ELF-1 (cell line): ENCODE measurements around the gene CLCN3.
"Not testable (repeated sequence)": the region's sequence is repeated elsewhere in the genome, so short reads cannot be mapped to it uniquely, and the experiment has no call there.

Source experiments
- DNase-seq: peaks from one replicate; pipeline ENCODE4 v3.0.0-alpha.2; 2016; ENCODE audit warnings: low read depth, low spot score

The CLCN3 gene

DNA sequence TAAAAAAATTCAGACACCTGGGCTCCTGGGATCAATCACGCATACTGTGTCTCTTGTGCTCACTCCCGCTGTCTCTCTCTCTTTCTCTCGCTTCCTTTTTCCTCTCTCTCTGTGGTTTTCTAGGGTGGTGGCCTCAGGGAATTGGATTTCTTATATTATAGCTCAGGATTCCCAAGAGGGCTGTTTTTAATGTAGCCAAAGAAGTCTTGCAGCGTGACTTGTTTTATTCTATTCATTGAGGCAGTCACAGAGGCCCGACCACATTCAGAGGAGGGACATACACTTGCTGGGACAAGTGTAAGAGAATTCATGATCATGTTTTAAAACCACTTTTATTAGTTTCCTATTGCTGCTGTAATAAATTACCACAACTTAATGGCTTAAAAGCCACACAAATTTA lies 78.0 kb downstream of the CLCN3 start:
- no peak for DNase-seq

DNA sequence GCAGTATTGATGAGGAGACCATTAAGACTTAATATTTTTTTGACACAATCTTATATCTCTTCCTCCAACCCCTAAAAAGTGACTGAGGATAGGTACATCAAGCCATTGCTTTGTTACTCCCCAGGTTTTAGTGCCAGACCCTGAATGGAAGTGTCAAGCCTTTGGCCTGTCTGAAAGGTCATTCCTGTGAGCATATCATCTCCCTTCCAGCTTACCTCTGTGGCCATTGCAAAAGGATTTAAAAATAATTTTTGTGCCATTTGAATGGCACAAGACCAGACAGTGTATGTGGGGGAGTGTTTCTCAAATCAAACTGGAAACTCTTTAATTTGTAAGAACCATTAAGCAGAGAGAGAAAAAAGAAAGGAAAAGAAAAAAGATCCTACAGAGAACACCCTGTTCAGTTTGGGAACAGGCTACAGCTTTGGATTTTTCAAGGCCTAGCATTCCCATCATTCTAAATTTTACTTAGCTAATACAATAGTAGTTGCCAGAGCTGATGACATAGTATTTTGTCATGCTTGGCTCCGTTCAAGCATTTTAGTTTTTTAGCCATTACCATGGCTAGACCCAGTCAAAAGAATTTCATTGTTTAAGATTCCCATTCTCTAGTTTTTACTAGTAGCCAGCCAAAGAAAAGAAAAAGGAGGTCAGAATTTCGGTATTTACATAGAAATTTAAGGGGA lies 87.7 kb downstream of the CLCN3 start:
- no peak for DNase-seq

DNA sequence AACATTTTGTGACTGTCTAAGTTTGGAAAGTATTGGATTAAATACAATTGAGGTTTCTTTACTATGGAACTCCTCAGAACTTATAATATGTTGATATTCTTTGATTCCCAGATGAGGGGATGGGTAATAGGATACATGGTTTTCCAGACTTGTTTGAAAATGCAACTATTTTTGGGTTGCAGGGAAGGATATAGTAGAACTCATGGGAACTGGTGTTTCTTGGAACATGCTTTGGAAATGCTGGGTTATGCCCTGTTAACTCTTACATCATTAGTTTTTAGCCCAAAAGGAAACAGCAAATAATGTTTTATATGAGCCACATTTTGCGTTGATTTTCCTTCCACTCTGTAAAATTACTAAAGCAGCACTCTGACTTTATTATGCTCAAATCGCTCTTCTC lies 95.4 kb downstream of the CLCN3 start:
- DNase-seq = no peak

DNA sequence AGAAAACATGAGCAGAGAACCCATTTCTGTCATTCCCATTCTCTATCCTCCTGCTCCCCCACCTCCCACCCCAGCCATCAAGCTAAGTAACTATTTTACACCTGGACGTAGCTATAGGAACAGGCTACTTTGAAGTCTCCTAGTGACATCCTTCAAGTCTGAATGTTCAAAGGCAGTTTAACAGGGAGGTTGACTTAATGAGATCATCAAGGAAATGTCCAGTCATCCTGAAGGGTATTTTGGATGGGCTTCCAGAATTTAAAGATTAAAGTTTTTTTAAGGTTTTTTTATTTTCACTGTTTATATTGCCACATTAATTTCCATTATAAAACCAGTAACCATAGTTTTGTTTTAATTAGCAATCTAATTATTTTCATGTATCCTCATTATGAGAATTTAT lies 96.3 kb downstream of the CLCN3 start:
- no peak for DNase-seq

DNA sequence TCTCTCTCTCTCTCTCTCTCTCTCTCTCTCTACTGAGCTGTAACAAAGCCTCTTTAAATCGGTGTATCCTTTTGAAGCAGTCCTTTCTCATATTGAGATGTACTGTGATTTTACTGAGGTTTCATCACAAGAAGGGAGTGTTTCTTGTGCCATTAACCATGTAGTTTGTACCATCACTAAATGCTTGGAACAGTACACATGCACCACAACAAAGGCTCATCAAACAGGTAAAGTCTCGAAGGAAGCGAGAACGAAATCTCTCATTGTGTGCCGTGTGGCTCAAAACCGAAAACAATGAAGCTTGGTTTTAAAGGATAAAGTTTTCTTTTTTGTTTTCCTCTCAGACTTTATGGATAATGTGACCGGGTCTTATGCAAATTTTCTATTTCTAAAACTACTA lies 100.2 kb downstream of the CLCN3 start:
- no peak for DNase-seq

DNA sequence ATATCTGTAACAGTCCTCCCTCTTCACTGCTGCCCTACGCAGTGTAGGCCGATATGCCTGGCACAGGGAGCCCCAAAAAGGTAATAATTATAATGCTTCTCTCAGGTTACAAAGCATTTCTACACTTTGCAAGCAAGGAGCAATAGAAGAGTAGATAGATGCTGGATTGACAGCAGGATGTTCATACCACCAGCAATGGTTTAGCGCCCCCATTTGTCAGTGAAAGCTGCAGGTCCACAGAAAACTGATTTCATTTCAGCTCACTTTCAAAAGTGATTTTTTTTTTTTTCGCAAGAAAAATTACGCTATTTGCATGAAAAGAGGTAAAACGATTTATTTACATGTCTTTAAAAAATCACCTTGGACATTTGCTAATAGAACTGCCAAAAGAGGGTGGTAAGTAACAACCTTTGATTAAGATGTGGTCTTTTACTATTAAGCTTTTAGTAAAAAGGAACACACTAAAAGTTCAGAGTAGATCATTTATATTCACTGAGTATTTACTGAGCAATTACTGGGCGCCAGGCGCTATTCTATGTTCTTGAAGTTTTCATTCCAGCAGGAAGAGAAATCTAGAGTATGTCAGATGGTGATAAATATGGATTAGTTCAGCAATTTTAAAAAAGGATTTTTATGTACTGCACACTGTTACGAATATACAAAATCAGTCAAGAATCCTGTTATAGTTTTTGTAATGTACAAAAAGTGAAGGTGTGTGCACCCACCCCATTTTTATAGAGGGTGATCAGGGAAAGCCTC lies 103.0 kb downstream of the CLCN3 start:
- no peak for DNase-seq

DNA sequence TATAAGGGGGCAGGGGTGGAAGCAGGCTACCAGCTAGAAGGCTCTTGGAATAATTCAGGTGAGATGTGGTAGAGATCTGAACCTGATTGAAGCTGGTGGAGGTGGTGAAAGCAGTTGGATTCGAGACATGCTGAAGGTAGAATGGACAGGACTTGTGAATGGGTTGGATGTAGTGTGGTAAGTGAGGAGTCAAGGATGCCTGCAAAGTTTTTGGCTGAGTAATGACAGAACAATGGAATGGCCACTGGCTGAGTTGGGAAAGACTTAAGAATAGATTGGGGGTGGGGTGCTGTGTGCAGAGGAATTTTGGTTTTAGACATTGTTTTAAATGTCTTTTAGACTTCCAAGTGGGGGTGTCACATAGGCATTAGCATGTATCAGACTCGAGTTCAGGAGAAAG lies 103.9 kb downstream of the CLCN3 start:
- no peak for DNase-seq

DNA sequence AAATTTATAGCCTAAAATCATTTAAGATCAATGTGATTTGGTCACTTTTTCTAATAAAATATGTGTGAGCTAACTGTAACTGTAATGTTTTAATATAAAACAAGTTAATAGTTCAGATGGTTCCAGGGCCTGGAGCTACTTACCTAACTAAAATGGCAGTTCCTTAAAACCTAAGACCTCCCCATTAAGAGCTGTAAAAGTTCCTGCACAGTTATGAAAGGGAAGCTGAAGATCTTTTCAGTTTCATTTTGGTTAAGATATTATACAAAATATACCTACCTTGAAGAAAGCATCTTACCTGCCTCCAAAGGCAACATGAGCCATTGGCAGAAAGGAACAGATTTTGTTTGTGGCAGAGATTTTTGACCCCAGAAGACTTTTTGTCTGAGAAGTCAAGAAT lies 107.2 kb downstream of the CLCN3 start:
- DNase-seq = no peak

DNA sequence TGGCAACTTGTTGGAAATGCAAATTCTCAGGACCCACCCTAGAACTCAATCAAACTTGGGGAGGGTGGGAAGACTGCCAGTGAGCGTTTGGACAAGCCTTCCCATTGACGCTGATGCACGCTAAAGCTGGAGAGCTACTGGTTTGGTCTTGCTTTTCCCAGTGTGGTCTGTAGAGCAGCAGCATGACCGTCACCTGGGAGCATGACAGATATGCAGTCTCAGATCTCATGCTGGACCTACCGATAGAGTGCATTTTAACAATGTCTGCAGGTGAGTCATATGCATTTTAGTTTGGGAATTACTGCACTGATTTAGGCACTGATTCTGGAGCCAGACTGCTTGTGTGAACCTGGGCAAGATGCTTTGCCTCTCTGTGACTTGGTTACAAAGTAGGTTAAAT lies 110.2 kb downstream of the CLCN3 start:
- DNase-seq = no peak

DNA sequence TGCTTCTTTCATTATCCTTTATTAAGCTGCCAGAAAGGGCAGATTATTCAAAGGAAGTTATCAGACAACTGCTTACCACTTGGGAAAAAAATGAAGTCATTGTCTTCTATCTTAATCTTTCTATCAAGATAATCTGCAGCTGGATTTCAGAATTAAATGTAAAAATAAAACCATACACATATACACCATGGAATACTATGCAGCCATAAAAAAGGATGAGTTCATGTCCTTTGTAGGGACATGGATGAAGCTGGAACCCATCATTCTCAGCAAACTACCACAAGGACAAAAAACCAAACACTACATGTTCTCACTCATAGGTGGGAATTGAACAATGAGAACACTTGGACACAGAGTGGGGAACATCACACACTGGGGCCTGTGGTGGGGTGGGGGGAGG lies 118.2 kb downstream of the CLCN3 start:
- DNase-seq = not testable (repeated sequence)

DNA sequence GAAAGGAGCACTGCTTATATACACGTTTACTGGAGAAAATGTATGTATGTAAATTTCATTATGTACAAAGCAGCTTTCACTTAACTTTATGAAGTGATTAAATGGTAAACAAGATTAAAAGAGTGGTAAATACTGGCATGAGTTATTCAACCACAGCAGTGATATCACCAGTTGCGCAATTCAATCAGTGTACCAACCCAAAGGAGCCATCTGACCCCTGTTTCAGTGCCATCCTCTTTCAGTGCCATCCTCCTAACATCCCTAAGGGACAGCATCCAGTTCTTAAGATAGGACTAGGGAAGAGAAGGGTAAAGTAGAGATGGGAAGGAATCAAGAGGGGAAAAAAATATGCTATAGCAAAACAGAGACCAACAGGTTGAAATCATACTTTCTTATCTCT lies 121.2 kb downstream of the CLCN3 start:
- DNase-seq = no peak

DNA sequence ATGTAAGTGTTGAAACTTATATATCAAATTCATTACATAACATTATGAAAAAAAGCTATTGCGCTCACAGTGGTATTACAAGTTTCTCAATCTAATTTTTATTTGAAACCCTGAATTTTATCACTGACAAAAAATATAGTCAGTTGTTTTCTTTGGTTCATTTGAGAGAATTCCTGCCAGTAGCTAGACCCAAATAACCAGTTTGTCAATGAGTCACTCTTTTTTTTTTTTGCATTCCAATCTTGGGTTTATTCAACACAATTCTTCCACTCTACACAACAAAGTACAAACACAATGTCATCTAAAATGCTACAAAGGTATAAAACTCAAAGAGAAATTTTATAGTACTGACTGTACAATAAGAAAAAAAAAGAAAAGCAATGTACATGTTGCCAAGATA lies 124.2 kb downstream of the CLCN3 start:
- no peak for DNase-seq

DNA sequence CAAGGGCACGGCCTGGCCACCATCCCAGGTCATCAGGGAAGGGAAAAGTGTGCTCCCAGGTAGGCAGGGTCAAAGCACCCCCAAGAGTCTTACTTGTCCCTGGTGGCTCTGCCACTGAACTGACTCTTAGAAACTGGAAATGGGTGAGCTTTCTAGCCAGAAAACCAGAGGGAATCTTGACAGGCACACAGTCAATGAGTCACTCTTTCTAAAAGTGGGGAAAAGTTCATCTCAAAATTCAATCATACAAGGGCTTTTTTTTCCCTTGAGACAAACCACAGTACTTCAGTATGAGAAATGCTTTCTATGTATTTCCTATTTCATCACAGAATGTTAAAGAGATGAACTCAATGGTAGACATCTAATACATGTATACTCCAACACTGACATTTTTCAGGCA lies 124.9 kb downstream of the CLCN3 start:
- no peak for DNase-seq

DNA sequence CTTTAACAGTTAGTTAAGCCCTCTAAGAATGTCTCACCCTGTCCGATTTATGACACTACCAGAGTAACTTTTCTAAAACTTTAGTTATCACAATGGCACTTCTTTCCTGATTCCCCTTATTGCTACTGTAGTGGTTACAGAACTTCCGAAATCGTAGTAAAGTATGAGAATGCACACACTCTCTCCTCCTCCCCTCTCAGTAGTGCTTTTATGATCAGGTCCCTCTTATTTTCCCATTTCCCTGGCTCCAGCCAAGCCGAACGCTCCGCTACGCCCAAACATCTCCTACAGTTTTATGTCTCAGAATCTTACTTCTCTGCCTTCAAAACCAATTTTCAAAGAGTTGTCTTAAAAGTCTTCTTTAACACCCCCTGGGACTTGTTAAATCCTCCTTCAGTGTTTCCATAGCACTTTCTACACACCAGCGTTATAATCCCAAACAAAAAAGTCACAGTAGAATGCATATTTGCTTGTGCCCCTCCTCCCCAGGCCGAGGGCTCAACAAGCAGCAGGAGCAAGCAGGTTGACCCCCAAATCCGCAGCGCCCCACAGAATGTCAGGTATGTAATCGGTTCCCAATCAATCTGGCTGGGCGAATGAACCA lies 136.7 kb downstream of the CLCN3 start:
- DNase-seq = peak; percentile 6

DNA sequence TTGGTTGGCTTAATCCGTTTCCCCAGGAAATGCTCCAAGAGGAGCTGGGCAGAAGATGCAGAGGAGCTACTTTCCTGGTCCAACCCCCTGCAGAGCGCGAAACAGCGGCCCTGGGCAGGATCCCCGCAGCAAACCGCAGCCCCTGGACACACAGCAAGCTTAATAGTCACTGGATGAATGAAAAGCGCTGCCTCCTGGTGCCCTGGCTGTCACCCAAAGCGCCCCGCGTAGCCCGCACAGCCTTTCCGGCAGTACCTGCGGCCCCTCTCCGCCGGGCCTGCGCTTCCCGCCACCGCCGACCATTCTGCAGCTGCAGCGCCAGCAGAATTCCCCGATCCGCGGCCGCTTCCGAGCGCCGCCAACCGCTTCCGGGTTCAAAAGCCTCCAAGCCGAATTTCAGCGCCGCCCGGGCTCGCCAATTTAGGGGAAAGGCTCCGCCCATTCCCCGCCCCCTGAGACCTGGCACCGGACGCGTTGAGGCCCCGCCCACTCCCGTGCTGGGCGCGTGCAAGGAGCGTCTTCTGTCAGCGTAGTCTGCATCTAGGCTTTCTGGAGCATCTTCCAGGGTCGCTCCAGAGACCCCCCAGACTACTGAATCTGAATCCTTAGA lies 137.3 kb downstream of the CLCN3 start, which contains the start of gene HPF1:
HPF1 (minus strand) TSS at position 370 of the 610 bp plus-strand sequence; CDS start at position 303, 67 bp downstream.
- DNase-seq = peak; percentile 98

DNA sequence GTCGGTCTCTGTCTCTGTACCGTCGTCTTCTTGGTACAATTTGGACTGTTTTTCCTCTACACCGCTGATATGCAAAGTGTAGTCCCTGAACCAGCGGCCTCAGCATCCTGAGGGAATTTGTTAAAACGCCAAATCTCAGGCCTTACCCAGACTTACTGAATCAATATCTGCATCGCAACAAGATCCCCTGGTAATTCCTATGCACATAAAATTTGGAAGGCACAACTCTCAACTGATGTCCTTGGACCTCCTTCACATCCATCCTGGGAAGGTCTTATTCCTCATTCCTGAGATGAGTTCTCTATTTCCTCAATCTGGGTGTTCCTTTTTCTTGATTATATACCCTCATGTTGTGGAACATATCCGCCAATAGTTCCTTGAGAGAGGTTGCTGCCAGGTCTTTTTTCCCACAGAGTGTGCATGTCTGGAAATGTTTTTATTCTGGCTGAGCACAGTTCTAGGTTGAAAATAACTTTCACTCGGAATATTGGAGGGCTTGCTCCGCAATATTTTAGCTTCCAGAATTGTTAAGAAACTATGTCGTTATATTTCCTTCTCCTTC lies 138.1 kb downstream of the CLCN3 start:
- DNase-seq = no peak

DNA sequence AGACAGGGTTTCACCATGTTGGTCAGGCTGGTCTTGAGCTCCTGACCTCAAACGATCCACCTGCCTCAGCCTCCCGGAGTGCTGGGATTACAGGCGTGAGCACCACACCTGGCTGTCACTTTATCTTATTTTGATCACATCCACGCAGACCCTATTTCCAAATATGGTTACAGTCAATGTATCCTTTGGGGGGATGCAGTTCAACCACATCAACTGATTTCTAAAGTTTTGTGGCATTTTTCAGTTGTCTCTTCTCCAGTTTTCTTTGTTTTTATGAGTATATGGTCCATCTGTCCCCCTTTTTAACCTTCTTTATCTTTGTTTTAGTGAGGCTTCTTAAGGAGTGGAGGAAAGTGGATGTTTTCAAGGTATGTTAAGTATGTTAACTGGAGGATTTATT lies 141.5 kb downstream of the CLCN3 start:
- no peak for DNase-seq

DNA sequence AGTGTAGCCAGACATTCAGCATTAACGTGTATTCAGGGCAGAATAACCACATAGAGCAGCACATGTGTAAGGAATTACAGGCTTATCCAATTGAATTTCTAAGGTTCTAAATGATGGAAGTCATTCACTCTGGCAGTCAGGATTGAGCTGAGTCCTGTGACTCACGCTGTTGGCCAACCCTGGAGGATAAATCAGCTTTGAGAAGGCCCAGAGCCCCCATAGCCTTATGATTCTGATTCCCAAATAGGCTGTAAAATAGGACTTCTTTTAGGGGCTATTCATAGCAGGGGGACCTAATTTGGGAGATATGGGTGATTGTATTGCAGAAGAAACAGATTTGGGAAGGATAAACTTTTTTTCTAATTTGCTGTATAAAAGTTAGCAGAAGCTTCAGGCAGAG lies 145.5 kb downstream of the CLCN3 start:
- DNase-seq = no peak

DNA sequence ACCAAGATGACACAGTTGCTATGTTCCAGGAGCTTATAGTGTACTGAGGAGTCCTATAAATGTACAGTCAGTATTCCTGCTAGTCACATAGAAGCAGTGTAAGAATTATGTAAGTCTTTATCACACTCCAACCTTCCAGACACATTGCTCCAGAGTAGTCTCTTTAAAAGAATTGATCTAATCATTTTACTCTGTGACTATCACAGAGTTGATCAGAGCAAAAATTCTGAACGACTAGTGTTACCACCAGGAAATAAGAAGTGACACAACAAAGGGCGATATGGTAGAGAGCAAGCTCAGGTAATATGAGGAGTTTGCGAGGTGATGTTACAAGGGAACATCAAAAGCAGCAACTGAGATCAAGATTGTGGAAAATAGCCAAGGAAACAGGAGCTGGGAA lies 146.4 kb downstream of the CLCN3 start:
- DNase-seq = no peak

DNA sequence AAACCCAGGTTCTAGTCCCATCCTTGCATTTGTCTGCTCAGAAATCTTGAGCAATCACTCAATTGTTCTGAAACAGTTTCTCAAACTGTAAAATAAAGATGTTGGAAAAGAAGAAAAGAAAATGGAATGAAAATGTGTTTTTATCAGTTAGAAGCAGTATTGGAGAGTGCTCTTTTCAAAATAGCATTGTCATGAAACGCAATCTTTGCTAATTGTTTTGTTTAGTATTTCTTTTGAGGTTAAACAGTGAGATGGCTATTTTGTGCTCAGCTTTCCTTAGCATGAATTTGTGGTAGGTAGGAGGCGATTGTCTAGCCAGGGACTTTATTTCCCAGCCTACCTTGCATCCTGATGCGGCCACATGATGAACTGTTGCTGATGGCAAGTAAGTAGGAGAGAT lies 148.0 kb downstream of the CLCN3 start:
- DNase-seq = no peak

DNA sequence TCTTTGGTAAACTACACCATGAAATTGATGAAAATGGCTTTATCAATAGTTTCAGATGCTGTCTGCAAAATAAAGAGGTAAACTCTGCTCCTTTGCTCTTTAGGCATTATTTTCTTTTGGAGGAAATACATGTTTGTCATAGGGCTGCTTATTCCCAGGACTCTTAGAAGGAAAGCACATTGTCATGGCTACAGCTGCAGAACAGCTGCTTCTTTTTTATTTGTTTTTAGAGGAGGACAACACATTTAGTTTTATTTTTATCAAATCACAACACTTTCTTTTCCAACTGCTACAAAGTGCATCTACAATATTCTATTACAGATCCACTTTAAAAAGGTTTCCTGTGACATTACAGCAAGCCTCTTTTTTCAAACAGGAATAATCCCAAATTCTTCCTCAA lies 150.0 kb downstream of the CLCN3 start:
- DNase-seq = no peak

DNA sequence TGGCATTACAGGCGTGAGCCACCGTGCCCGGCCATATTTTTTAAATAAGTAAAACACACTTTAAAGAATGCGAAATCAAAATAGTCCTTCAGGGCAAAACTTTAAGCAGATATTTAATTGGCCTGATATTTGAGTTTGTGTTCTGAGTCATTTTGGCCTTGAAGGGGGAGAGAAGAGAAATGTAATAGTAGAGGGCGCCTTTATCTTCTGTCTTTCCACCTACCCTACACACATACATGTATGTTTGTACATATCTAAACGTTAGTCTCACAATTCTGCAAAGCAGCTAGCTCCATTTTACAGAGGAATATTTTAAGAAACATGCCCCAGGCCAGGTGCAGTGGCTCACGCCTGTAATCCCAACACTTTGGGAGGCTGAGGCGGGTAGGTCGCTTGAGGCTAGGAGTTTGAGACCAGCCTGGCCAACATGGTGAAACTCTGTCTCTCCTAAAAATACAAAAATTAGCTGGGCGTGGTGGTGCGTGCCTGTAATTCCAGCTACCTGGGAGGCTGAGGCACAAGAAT lies 151.2 kb downstream of the CLCN3 start:
- DNase-seq = not testable (repeated sequence)
